Stimulated activated CD8-positive, alpha-beta memory T cell treated with anti-CD3 and anti-CD28 coated beads, Interleukin-15, amount 100 ng/mL, for 4 hours (primary cell): ENCODE results near the gene JMJD7.

Experiments
- DNase-seq, 2 donors: peaks; one replicate each; pipeline ENCODE4 v3.0.0-alpha.2; 2020; ENCODE audit warnings: low read depth in 2 of 2

Gene JMJD7

GRCh38 chr15:41827880-41828806 is at the start of gene JMJD7:
TSS of gene JMJD7 (plus strand) at chr15:41828092. CDS start at chr15:41828125, 33 bp downstream.
- DNase-seq: peak; percentile 81 to 86

GRCh38 chr15:41778521-41778920 is 49.4 kb upstream of the JMJD7 start:
- no peak for DNase-seq

GRCh38 chr15:41779662-41780157 is 48.2 kb upstream of the JMJD7 start:
- DNase-seq: no peak

GRCh38 chr15:41780266-41780665 is 47.6 kb upstream of the JMJD7 start:
- no peak for DNase-seq

- DNase-seq: no peak
These were observed 47.2 kb upstream of the JMJD7 start for GRCh38 chr15:41780727-41781126.

- DNase-seq: no peak
These were observed 45.3 kb upstream of the JMJD7 start for GRCh38 chr15:41782371-41783282.

- no peak for DNase-seq
These were observed 44.6 kb upstream of the JMJD7 start for GRCh38 chr15:41783296-41783695.

GRCh38 chr15:41788262-41788661 is 39.6 kb upstream of the JMJD7 start:
- no peak for DNase-seq

GRCh38 chr15:41789236-41789635 is 38.7 kb upstream of the JMJD7 start:
- no peak for DNase-seq

- no peak for DNase-seq
These were observed 38.2 kb upstream of the JMJD7 start for GRCh38 chr15:41789662-41790061.

GRCh38 chr15:41790169-41790568 is 37.7 kb upstream of the JMJD7 start:
- no peak for DNase-seq

GRCh38 chr15:41790756-41791546 is 36.9 kb upstream of the JMJD7 start:
- no peak for DNase-seq

- no peak for DNase-seq
These were observed 36.4 kb upstream of the JMJD7 start for GRCh38 chr15:41791547-41791937.

- no peak for DNase-seq
These were observed 35.8 kb upstream of the JMJD7 start for GRCh38 chr15:41792000-41792637.

- no peak for DNase-seq
These were observed 33.8 kb upstream of the JMJD7 start for GRCh38 chr15:41794081-41794480.

GRCh38 chr15:41795996-41796856 is 31.7 kb upstream of the JMJD7 start:
- no peak for DNase-seq

- no peak for DNase-seq
These were observed 30.5 kb upstream of the JMJD7 start for GRCh38 chr15:41797201-41797944.

- no peak for DNase-seq
These were observed 29.0 kb upstream of the JMJD7 start for GRCh38 chr15:41798607-41799487.
